Smooth muscle cell of the brain vasculature (primary cell): ENCODE measurements around the gene ERC2.
"Not testable (repeated sequence)": the region's sequence is repeated elsewhere in the genome, so short reads cannot be mapped to it uniquely, and the experiment has no call there.

Experiments used
- DNase-seq: peaks from one replicate; pipeline ENCODE4 v3.0.0-alpha.2; 2012; ENCODE audit warnings: low read depth, low spot score

ERC2 gene

DNA sequence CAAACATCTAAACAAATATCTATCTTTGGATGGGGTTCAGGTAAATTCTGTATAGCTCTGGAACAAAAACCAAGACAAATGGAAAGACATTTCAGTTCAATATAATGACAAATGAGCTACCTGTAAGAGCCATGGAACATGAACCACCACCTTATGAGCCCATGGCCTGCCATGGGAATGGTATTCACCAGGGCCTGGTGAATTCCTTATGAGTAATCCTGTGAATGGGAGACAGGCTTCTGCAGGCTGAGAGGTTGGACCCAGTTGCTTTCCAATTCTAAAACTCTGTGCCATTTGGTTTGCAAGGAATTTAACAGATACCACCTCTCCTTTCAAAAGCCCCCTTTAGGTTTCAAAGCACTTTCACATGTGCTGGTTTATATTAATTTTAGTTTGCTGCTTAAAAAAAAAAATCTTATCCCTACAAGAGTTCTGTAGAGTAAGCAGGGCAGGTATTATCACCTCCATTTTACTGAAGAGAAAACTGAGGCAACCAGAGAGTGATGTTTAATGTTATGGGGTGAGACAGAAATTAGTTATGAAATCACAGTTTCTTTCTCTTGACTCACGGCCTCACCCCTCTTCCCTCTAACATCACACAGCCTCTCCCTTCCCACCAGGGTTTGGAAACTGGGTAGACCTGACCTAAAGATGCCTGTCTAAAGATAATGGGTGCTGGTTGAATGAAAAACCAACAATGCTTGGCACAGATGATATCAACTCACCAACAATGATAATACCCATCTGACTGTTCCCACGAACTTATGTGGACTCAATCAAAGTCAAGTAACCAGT, 583.6 kb downstream of the ERC2 start:
- no peak for DNase-seq

GRCh38 chr3:55884066-55884465, 584.2 kb downstream of the ERC2 start:
- no peak for DNase-seq

DNA sequence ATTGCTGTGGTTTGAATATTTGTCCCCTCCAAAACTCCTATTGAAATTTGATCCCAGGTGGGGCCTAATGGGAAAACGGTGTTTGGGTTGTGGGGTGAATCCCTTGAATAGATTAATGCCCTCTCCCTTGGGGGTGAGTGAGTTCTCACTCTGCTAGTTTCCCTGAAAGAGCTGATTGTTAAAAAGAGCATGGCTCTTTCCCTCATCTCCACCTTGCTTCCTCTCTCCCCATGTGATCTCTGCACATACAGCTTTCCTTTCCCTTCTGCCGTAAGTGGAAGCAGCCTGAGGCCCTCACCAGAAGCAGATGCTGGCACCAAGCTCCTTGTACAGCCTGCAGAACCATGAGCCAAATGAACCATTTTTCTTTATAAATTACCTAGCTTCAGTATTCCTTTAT, 586.3 kb downstream of the ERC2 start:
- DNase-seq = no peak

DNA sequence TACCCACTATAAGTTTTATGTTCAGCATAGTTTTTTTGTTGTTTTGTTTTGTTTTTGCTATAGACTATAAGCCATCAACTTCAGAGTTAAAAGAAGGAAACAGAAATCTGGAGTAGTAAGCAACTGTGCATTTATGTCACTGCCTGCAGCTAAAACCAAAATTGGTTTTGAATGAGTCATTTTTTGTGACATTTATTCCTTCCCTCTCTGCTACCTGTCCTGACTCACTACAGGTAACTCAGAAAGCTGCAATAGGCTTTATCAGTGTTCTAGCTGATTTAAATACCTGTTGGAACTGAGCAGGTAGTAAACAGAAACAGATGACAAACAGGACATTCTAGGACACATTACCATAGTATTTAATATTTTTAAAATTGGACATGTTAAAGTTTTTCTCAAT, 587.9 kb downstream of the ERC2 start:
- DNase-seq = no peak

DNA sequence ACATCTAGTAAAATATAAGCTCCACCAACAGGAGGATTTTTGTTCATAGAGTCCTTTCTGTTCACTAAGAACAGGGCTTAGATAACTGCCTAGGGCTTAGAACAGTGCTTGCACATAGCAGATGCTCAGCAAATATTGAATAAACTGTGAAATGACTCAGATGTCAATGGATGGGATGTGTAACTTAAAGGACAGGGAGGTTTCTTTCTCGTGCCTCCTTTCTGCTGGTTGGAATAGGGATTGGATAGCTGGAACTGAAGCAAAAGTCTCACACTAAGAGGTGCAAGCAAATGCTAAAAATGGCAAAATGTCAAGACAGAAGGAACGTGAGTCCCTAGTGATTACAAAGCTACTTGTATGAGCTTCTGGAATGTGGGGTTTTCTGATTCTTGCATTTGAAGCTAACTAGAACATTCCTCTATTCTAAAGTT, 588.4 kb downstream of the ERC2 start:
- no peak for DNase-seq

DNA sequence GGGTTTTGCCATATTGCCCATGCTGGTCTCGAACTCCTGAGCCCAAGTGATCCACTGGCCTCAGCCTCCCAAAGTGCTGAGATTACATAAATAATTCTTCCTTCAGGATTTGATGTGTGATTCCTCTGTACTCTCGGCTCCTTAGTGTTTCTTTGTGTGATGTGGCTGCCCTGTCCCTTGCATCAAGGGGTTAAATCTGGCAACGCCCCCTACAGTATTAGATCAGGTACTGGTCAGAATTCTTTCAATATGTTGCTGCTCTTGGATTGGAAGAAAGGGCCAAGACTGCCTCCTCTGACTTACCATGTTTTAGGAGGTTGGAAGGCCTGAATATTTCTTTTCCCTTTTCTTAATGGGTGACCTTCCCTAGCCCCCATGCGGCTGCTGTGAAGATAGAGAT, 590.6 kb downstream of the ERC2 start:
- no peak for DNase-seq

- no peak for DNase-seq
These were observed 591.7 kb downstream of the ERC2 start for GRCh38 chr3:55876560-55876959.

DNA sequence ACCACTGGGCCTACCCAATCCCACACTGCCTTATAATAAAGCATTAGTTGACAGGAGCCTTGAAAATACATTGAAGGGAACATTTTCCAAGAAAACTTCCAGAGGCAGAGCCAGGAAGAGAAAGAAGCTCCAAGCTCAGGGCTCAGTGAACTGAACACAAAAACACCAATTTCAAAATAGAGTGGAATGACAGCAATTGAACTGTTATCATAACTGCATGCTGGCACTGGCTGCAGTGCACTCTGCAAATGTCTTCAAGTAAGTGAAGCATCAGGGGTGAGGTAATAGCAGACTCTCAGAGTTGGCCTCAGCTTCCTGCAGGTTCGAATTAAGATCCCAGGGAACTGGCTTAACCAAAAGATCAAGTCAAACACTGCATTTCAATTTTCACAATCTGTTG, 593.2 kb downstream of the ERC2 start:
- DNase-seq = no peak

GRCh38 chr3:55873523-55874254, 594.6 kb downstream of the ERC2 start:
- DNase-seq = no peak

GRCh38 chr3:55870594-55870993, 597.7 kb downstream of the ERC2 start:
- DNase-seq = no peak

DNA sequence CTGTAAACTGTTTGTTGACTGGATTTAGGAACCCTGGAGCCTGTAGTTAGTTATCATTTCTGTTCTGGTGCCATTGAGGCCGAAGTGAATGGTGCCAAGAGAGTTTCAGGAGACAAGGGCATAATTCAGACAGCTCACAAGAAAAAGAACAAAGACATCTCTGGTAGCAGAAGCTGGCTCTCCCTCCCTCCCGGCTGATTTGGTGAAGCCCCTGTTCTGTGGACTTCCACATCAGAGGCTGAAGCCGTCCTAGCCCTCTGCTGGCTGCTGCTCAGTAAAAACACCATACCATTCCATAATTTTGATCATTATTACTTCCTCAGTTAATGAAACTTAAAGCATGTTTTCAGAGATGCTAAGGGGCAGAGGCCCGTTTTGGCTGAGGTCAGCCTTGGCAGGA, 599.9 kb downstream of the ERC2 start:
- DNase-seq = no peak

DNA sequence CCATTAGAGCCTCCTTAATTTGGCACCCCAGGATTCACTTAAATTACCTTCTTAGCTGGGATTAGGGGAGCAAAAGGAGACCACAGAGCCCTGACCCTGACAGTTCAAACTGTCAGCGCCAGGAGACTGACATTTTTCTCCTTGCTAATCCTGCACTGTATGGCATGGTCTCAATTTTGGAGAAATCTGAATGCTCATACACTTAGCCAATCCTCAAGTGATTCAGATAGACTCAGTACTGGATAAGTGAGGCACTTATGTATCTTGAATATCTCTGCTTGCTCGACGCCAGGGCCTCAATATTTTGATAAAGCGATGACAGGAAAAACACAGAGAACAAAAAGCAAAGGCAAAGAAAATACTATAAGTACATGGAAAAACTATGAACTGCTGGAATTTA, 605.2 kb downstream of the ERC2 start:
- no peak for DNase-seq

- no peak for DNase-seq
These were observed 608.1 kb downstream of the ERC2 start for GRCh38 chr3:55860049-55860721.

GRCh38 chr3:55859305-55859704, 609.0 kb downstream of the ERC2 start:
- no peak for DNase-seq

DNA sequence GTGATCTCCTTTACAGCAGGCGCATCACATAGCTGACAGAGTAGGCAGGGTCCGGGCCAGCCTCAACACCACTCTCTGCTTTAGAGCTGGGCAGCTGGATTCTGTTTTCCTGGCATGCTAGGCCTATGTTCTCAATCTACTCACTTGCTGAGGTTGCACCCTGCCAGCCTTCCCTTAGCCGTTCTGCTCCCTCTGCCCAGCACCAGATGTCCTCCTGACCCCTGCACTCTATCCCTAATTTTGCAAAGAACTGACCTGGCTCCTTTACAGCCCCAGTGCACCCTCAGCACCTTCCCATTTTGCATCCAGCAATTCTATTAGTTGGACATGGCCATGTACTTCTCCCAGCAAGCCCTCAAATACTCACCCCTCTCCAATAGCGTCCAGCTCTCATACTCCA, 609.5 kb downstream of the ERC2 start:
- no peak for DNase-seq

DNA sequence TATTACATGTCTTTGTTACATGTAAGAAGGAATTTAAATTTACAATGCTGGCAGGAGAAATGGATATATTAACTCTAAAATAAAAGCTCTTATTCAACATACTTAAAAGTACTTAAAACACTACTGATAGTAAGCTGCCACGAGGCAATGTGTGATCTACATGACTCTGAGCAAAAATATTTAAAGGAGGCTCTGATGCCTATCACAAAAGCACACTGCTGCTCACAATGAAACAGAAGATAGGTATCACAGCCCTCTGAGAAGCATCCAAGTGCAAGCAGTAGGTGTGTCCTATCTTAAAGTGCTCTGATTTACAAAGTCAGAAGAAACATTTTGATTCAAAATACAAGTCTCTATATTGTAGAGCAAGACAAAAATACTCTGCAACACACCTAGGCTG, 610.0 kb downstream of the ERC2 start:
- DNase-seq = no peak

- DNase-seq = no peak
These were observed 610.6 kb downstream of the ERC2 start for GRCh38 chr3:55857633-55858032.

DNA sequence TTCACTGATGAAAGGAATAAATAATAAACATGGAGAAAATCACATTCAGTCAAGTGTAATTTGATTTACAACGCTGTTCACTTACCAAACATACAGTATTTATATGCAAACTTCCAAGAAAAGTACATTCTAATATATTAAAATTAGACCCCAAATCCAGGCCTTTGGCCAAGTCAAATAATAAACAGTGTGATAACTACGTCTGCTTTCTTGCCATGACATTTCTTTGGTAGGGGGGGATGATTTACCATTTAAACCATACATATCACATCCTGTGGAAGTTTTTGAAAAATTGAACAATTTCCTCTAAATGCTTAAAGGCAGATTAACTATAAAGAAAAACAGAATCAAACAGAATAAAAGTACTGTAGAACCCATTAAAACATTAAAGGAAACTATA, 613.0 kb downstream of the ERC2 start:
- DNase-seq = no peak

DNA sequence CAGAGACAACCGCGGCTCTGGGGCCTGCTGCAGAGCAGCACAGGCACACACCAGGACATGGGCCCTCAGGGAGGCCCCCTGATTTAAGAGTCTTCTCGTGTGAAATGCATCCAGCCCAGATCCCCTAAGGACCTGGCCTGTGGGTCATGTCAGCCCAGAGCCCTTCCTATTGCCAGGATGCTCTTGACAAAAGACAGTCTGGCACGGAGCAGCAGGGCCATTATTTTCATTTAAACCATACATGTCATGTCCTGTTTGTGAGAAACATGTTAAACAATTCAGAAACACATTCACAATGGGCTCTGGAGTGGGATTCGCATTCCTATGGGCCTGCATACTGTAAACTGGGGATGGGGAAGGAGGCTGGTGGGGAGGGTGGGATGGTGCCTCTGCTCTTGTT, 613.8 kb downstream of the ERC2 start:
- DNase-seq = no peak

DNA sequence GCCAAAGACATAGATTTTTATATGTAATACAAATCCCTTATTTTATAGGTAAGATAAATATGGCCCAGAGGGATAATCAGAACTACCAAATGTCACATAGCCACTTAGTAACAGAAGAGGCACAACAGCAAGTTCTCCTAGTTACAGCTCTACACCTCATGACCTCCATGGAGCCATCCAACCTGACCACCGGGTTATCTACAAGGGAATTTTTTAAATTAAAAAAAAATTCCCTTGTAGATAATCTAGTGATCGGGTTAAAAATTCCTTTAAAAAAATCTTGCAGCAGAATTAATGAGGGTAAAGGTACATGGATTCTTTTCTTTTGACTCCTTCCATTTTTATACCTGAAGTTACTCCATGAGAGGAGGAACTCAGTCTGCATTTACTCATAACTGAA, 615.9 kb downstream of the ERC2 start:
- no peak for DNase-seq

- DNase-seq = no peak
These were observed 626.1 kb downstream of the ERC2 start for GRCh38 chr3:55842204-55842603.

DNA sequence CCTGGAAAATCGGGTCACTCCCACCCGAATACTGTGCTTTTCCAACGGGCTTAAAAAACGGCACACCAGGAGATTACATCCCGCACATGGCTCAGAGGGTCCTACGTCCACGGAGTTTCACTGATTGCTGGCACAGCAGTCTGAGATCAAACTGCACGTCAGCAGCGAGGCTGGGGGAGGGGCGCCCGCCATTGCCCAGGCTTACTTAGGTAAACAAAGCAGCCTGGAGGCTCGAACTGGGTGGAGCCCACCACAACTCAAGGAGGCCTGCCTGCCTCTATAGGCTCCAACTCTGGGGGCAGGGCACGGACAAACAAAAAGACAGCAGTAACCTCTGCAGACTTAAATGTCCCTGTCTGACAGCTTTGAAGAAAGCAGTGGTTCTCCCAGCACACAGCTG, 636.4 kb downstream of the ERC2 start:
- DNase-seq = not testable (repeated sequence)

DNA sequence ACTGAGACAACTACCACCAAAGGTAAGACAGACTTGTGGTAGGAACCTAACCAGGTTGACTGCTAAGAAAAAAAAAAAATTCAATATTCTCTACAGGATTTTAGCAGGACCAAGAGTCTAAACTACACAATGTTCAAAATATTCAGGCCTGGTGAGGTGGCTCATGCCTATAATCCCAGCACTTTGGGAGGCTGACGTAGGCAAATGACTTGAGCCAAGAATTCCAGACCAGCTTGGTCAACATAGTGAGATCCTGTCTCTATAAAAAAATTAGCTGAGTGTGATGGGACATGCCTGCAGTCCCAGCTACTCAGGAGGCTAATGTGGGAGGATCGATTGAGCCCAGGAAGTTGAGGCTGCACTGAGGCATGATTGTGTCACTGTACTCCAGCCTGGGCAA, 639.6 kb downstream of the ERC2 start:
- DNase-seq = no peak
